HepG2 (cell line): Measurements from ENCODE around the gene UBC. TPM values are rescaled to one million over a fixed set of nuclear protein-coding genes. Genes with fewer than 3 reads are reported as not detected.

Experiments
- ARNT ChIP-seq: fragments of 450-650 bp; IDR thresholded peaks from 2 replicates; pipeline ENCODE4 v1.6.1; 2017
- ATM ChIP-seq: fragments of 450-650 bp; IDR thresholded peaks from 2 replicates; pipeline ENCODE4 v1.7.1; 2017; ENCODE audit warnings: mild to moderate bottlenecking, borderline replicate concordance
- FOXM1 ChIP-seq: sonication (generic); formaldehyde crosslinking; IDR thresholded peaks from 2 replicates; pipeline ENCODE4 v1.5.0; 2020; ENCODE audit warnings: missing genetic modification reagents
- MAFG ChIP-seq: sonication (generic); formaldehyde crosslinking; IDR thresholded peaks from 2 replicates; pipeline ENCODE4 v1.5.1; 2020; ENCODE audit warnings: mild to moderate bottlenecking, missing genetic modification reagents
- SALL2 ChIP-seq: sonication (generic); formaldehyde crosslinking; IDR thresholded peaks from 2 replicates; pipeline ENCODE4 v1.8.1; 2023; ENCODE audit warnings: mild to moderate bottlenecking, missing genetic modification reagents, inconsistent platforms
- SAP130 ChIP-seq: IDR thresholded peaks from 2 replicates; pipeline ENCODE4 v1.6.1; 2016; ENCODE audit warnings: low read depth
- SIN3A ChIP-seq: IDR thresholded peaks from 2 replicates; pipeline ENCODE4 v1.6.1; 2011; ENCODE audit warnings: low read depth, mild to moderate bottlenecking, control low read depth, low read length, borderline replicate concordance
- THAP11 ChIP-seq: IDR thresholded peaks from 2 replicates; pipeline ENCODE4 v1.6.1; 2016; ENCODE audit warnings: missing biosample characterization, missing genetic modification reagents
- ZBTB25 ChIP-seq: IDR thresholded peaks from 2 replicates; pipeline ENCODE4 v1.6.1; 2018; ENCODE audit warnings: missing genetic modification reagents
- ZNF329 ChIP-seq: sonication (generic); formaldehyde crosslinking; IDR thresholded peaks from 2 replicates; pipeline ENCODE4 v1.9.0; 2021; ENCODE audit warnings: low read depth, mild to moderate bottlenecking, missing genetic modification reagents
- ZNF543 ChIP-seq: sonication (generic); formaldehyde crosslinking; IDR thresholded peaks from 2 replicates; pipeline ENCODE4 v1.4.0; 2020; ENCODE audit warnings: mild to moderate bottlenecking, missing genetic modification reagents
- ZNF567 ChIP-seq: sonication (generic); formaldehyde crosslinking; IDR thresholded peaks from 2 replicates; pipeline ENCODE4 v1.8.1; 2023; ENCODE audit warnings: mild to moderate bottlenecking, missing genetic modification reagents, borderline replicate concordance
- ZNF687 ChIP-seq: sonication (generic); formaldehyde crosslinking; IDR thresholded peaks from 2 replicates; pipeline ENCODE4 v1.5.1; 2020; ENCODE audit warnings: mild to moderate bottlenecking, missing genetic modification reagents, moderate library complexity
- polyA plus RNA-seq, 8 experiments: library from polyadenylated mRNA; depleted of rRNA in 3 of 8; stranded (reverse) in 7 of 8; unstranded in 1 of 8; fragments of >200 nt; fragmentation: Illumina TruSeq in 4 of 8; extraction: Trizol in 4 of 8; gene quantifications; 2 replicates each; pipeline versions ENCODE4 v1.2.1 to v1.2.3, GENCODE V29; 2011 to 2016; ENCODE audit warnings: low read depth in 4 of 8, missing spikeins in 1 of 8, mixed read lengths in 1 of 8; ENCODE audit not compliant: insufficient read depth in 1 of 8
- total RNA-seq, 5 experiments: library from RNA; depleted of rRNA; stranded (reverse); fragments of >200 nt; fragmentation: Illumina TruSeq; extraction: Trizol; gene quantifications; 2 replicates each; pipeline ENCODE4 v1.2.3, GENCODE V29; 2016; ENCODE audit warnings: low read depth in 1 of 5
- TF ChIP-seq, protein P1 (sequence below): IDR thresholded peaks from 2 replicates; pipeline ENCODE4 v1.6.1; 2012; ENCODE audit warnings: low read length, improper control_type of control experiment
- TF ChIP-seq, protein P2 (sequence below): sonication (generic); formaldehyde crosslinking; IDR thresholded peaks from 2 replicates; pipeline ENCODE4 v1.4.0; 2020; ENCODE audit warnings: missing genetic modification reagents

The UBC gene
- total and polyA plus RNA-seq, 2 of the 13 experiments (the other 11 are each of a cell fraction or from before 2014, with no cell fraction given) = 805 to 1,432 TPM

DNA sequence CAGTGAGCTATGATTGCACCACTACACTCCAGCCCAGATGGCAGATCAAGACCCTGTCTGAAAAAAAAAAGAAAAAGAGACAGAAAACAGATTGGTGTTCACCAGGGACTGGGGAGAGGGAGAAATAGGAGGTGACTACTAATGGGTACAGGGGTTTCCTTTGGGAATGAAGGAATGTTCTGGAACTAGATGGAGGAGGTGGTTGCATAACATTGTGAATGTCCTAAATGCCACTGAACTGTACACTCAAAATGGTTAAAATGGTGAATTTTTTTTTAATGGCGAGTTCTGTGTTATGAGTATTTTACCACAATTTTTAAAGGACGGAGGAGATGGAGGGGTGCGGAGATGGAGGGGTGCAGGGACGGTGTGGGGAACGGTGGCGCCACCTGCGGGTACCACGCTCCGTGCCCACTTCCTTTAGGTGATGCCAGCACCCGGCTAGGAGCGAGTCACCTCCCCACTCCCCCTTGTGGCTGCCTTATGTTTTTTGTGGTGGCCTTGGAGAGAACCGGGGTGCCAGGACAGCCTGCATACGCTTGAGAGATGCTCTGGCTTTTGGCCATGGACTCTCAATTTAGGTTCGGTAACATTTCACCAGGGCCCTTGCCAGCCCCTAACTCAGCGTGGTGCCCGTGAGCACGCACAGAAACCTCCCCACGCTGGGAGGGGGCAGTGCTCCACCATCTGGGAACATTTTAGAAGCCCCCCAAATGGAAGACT is 16.1 kb downstream of the UBC start (continued):
- TF ChIP-seq THAP11 (CRISPR knock-in tag) (no peak), SAP130 (CRISPR knock-in tag) (0 out of 2 replicates have a peak, but pooled peaks have one; percentile 6), ZNF329 (CRISPR knock-in tag) (no peak), ZNF687 (CRISPR knock-in tag) (peak; percentile 82), FOXM1 (CRISPR knock-in tag) (no peak), SALL2 (CRISPR knock-in tag) (0 out of 2 replicates have a peak, but pooled peaks have one; percentile 44), MAFG (CRISPR knock-in tag) (no peak), ARNT (no peak), ATM (no peak), SIN3A (no peak), ZNF567 (CRISPR knock-in tag) (no peak), ZNF543 (no peak), ZBTB25 (CRISPR knock-in tag) (peak; percentile 23; the same call in 1 of the 2 replicates)
- TF ChIP-seq, protein P1, sequence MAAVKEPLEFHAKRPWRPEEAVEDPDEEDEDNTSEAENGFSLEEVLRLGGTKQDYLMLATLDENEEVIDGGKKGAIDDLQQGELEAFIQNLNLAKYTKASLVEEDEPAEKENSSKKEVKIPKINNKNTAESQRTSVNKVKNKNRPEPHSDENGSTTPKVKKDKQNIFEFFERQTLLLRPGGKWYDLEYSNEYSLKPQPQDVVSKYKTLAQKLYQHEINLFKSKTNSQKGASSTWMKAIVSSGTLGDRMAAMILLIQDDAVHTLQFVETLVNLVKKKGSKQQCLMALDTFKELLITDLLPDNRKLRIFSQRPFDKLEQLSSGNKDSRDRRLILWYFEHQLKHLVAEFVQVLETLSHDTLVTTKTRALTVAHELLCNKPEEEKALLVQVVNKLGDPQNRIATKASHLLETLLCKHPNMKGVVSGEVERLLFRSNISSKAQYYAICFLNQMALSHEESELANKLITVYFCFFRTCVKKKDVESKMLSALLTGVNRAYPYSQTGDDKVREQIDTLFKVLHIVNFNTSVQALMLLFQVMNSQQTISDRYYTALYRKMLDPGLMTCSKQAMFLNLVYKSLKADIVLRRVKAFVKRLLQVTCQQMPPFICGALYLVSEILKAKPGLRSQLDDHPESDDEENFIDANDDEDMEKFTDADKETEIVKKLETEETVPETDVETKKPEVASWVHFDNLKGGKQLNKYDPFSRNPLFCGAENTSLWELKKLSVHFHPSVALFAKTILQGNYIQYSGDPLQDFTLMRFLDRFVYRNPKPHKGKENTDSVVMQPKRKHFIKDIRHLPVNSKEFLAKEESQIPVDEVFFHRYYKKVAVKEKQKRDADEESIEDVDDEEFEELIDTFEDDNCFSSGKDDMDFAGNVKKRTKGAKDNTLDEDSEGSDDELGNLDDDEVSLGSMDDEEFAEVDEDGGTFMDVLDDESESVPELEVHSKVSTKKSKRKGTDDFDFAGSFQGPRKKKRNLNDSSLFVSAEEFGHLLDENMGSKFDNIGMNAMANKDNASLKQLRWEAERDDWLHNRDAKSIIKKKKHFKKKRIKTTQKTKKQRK = no peak
- TF ChIP-seq, protein P2, sequence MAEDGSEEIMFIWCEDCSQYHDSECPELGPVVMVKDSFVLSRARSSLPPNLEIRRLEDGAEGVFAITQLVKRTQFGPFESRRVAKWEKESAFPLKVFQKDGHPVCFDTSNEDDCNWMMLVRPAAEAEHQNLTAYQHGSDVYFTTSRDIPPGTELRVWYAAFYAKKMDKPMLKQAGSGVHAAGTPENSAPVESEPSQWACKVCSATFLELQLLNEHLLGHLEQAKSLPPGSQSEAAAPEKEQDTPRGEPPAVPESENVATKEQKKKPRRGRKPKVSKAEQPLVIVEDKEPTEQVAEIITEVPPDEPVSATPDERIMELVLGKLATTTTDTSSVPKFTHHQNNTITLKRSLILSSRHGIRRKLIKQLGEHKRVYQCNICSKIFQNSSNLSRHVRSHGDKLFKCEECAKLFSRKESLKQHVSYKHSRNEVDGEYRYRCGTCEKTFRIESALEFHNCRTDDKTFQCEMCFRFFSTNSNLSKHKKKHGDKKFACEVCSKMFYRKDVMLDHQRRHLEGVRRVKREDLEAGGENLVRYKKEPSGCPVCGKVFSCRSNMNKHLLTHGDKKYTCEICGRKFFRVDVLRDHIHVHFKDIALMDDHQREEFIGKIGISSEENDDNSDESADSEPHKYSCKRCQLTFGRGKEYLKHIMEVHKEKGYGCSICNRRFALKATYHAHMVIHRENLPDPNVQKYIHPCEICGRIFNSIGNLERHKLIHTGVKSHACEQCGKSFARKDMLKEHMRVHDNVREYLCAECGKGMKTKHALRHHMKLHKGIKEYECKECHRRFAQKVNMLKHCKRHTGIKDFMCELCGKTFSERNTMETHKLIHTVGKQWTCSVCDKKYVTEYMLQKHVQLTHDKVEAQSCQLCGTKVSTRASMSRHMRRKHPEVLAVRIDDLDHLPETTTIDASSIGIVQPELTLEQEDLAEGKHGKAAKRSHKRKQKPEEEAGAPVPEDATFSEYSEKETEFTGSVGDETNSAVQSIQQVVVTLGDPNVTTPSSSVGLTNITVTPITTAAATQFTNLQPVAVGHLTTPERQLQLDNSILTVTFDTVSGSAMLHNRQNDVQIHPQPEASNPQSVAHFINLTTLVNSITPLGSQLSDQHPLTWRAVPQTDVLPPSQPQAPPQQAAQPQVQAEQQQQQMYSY (CRISPR knock-in tag) = no peak
